VCaP (cell line): Measurements from ENCODE around the gene NEURL3.

ENCODE experiments used
- H3K27ac ChIP-seq: fragments of 450-650 bp; 2 replicates; pipeline ENCODE4 v1.5.1; 2017
- CTCF ChIP-seq: fragments of 450-650 bp; conservative IDR thresholded peaks from 2 replicates; pipeline ENCODE4 v1.5.1; 2017; ENCODE audit warnings: mild to moderate bottlenecking, moderate library complexity

NEURL3 gene

DNA sequence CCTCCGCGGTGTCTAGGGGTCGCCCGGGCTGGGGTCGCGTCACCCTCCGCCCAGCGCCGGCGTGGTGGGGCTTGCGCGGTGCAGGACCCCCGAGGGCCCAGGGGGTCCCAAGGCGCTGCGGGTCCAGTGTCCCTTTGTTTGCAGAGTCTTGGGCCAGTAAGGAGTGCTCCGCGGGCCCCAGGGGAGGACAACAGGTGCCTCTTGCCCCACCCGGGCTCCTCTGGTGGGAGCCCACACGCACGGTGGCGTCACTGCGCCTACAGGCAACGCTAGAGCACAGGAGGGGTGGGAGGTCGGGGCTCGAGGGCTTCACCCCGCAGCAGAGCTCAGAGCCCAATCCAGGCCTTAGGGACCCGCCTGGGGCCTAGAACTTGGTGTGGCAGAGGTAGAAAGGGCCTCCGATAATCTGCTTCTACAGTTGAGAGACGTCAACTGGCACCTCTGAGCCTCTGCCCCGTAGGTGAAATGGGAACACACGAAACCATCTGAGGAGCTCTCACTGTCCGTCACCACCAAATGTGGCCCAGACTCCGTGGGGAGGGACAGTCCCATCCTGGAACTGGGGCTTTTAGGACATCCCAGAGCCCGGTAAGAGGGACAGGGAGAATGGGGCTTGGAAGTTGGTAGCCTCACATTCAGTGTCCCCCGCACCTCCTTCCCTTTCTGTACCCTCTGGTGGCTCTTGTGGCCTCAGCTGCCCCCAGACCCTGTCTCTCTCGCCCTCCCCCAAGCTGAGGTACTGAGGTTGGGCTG, 32.8 kb upstream of the NEURL3 start:
- H3K27ac ChIP-seq, result peak overlapping the region; percentile 95; the same call in 1 of the 2 replicates
- no peak for TF ChIP-seq CTCF

DNA sequence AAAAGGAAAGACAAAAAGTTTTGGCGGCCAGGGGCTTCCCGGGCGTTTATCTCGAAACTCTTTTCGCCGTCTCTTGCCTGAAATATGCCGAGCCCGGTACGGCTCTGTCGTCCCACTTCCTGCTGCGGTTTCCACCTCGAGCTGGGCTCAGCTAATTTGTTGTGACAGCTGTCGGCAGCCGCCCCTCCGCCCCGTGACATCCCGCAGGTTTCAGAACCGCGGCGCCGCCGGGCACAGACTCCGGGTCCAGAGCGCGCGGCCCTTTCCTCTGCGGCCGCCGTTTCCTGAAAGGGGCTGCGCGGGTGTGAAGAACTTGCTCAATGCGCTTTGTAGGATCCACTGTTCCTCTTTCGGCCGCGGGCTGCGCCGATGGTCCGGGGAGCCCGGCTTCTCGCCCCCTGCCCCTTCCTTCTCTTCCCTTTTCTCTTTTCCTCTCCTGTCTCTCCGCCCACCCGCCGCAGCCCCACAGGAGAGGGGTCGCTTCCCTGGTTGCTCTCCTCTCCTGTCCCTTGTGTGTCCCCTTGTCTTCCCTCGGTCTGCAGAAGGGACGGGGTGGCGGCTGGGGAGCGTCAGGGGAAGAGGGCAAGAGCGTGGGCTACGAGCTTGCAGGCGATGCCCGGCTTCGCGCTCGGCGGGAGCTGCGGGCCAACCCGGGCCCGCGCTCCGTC, 32.0 kb upstream of the NEURL3 start:
- no peak for TF ChIP-seq CTCF
- peak overlapping the region; percentile 95; the same call in 1 of the 2 replicates for H3K27ac ChIP-seq

DNA sequence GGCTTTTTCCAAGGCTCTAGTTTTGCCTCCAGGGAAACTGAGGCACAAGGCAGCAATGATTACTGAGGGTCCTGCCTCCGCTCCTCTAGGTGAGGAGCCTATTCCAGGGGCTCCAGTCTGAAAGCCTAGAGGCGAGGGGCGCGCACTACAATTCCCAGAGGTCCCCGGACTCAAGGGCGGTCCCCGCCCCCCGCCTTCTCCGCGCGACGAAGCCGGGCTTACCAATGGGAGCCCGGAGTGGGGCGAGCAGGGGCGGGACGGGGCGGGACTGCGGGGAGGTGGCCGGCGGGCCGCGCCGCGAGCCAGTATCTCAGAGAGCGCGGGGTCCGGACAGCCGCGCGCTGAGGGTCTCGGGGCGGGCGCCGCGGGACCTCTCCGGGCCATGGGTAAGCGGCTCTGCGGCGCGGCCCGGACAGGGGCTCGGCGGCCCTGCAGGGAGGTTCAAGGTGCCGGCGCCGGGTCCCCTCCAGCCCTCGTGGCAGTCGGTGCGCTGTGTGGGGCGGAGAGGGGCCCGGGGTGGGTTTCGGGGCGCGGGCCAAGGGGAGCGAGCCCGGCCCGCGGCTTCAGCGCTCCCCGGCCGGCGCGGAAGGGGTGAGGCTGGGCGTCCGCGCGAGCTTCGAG, 31.4 kb upstream of the NEURL3 start, which contains the start of gene ARID5A:
ARID5A (plus strand) TSS at position 308 of the 621 bp plus-strand sequence; CDS start at position 383, 75 bp downstream.
- H3K27ac ChIP-seq, result peak within 1 kb of the TSS; percentile 95
- no peak for TF ChIP-seq CTCF

DNA sequence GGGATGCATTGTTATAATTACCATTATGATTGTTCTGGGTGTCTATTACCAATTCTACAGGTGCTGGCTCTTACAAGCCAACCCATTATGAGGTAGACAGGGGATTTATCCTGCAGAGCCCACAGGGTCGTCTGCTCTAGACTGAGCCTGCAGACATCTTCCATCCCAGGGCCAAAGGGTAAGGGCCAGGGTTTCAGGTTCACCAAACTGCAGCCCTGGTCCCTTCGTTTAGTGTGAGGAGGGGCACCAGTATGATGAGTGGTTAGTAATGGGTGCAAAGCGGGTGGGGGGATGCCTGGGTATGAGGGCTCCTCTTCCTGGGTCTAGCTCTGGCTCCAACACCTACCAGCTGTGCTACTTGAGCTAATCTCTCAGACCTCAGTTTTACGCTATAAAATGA, 30.2 kb upstream of the NEURL3 start:
- peak overlapping the region; percentile 95 for H3K27ac ChIP-seq
- TF ChIP-seq CTCF, result no peak

- TF ChIP-seq CTCF, result no peak
- peak overlapping the region; percentile 95 for H3K27ac ChIP-seq
These were observed 29.6 kb upstream of the NEURL3 start for GRCh38 chr2:96534701-96535181.

GRCh38 chr2:96534141-96534540, 29.0 kb upstream of the NEURL3 start:
- peak overlapping the region; percentile 95 for H3K27ac ChIP-seq

More at GRCh38 chr2:96534141-96534540, 29.0 kb upstream of the NEURL3 start:
- no peak for TF ChIP-seq CTCF
